Endodermal cell (in vitro differentiated cells): Measurements from ENCODE around the gene MAPK10. TPM values are rescaled to one million over a fixed set of nuclear protein-coding genes. Genes with fewer than 3 reads are reported as not detected.

Experiments used
- DNase-seq: peaks from one replicate; pipeline ENCODE4 v3.0.0-alpha.2; 2017
- H3K27ac ChIP-seq: 2 replicates; pipeline ENCODE4 v1.5.1; 2013; ENCODE audit warnings: mild to moderate bottlenecking, low read depth, low read length, moderate library complexity
- H3K27me3 ChIP-seq: 2 replicates; pipeline ENCODE4 v1.6.1; 2013; ENCODE audit warnings: mild to moderate bottlenecking, low read length, moderate library complexity; ENCODE audit not compliant: insufficient read depth, control insufficient read depth, poor library complexity, severe bottlenecking
- H3K36me3 ChIP-seq: 2 replicates; pipeline ENCODE4 v1.7.0; 2013; ENCODE audit warnings: mild to moderate bottlenecking, low read length, moderate library complexity; ENCODE audit not compliant: control insufficient read depth, insufficient read depth
- H3K4me1 ChIP-seq: one replicate; pipeline ENCODE4 v1.7.0; 2013; ENCODE audit warnings: low read length; ENCODE audit not compliant: control insufficient read depth, insufficient read depth
- H3K4me3 ChIP-seq: 2 replicates; pipeline ENCODE4 v1.5.1; 2013; ENCODE audit warnings: mild to moderate bottlenecking, low read length, moderate library complexity
- H3K9ac ChIP-seq: 2 replicates; pipeline ENCODE4 v1.6.1; 2013; ENCODE audit warnings: mild to moderate bottlenecking, low read length, moderate library complexity; ENCODE audit not compliant: poor library complexity, severe bottlenecking; ENCODE audit errors: extremely low read depth
- H3K9me3 ChIP-seq: 2 replicates; pipeline ENCODE4 v1.6.1; 2013; ENCODE audit warnings: mild to moderate bottlenecking, low read length, moderate library complexity; ENCODE audit not compliant: control insufficient read depth
- H3K27ac Mint-ChIP-seq: 2 replicates; pipeline ENCODE4 v1.8.0; 2020; ENCODE audit warnings: mixed read lengths
- H3K27me3 Mint-ChIP-seq: 2 replicates; pipeline ENCODE4 v1.8.0; 2021; ENCODE audit warnings: mild to moderate bottlenecking, mixed read lengths; ENCODE audit not compliant: insufficient read depth
- H3K36me3 Mint-ChIP-seq: 2 replicates; pipeline ENCODE4 v1.8.0; 2020; ENCODE audit warnings: low read depth, mixed read lengths
- H3K4me1 Mint-ChIP-seq: 2 replicates; pipeline ENCODE4 v1.8.0; 2020; ENCODE audit warnings: mixed read lengths
- H3K4me3 Mint-ChIP-seq: 2 replicates; pipeline ENCODE4 v1.8.0; 2020; ENCODE audit warnings: mild to moderate bottlenecking, moderate library complexity, mixed read lengths
- H3K9me3 Mint-ChIP-seq: 2 replicates; pipeline ENCODE4 v1.8.0; 2020; ENCODE audit warnings: mild to moderate bottlenecking, mixed read lengths
- WGBS, 2 experiments: methylation state at CpG; one replicate each; pipeline versions ENCODE4 v1.1.5 to v1.1.7; 2013; ENCODE audit warnings: missing lambda C conversion rate in 2 of 2, mixed read lengths in 1 of 2; ENCODE audit not compliant: insufficient coverage in 1 of 2, insufficient read length in 1 of 2; 5-methylcytosine and 5-hydroxymethylcytosine counted together
- total RNA-seq, 2 donors: library from RNA; stranded (reverse); fragmentation: NEBNext Ultra II Directional in 1 of 2; extraction: Animal tissue kit (Norgen Biotek cat#: 25700) in 1 of 2; gene quantifications; 2 replicates in 1 of 2; 3 replicates in 1 of 2; pipeline ENCODE4 v1.2.1, GENCODE V29; 2021
- TF ChIP-seq, protein P1 (sequence below): fragments of 200-600 bp; sonication (generic); conservative IDR thresholded peaks from 2 replicates; pipeline ENCODE4 v1.5.0; 2021; ENCODE audit warnings: antibody characterized with exemption, mild to moderate bottlenecking

The MAPK10 gene
- total RNA-seq, 2 donors from 2014 or later, result 45.1 to 70.2 TPM

DNA sequence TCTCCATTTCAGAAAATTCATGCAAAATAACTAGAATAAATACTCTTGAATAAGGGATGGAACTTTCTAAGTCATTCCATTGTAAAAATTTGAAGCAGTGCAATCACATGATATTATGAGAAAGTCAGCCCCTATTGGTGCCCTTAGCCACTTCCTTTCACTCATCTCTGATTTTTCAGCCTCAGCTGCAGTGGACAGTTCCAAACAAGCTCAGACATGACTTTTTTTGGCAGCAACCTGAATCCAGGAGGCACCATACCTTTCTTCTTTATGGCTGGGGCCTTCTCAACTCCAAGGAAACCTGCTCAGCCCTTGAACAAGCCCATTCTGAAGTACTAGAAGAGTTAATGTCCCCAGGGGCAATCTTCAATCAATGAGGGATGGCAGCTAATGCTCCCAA lies 40.5 kb downstream of the MAPK10 start:
- H3K36me3 Mint-ChIP-seq, result peaks cover 14% of the 10 kb centered on the region
- no peaks in the 10 kb centered on the region for H3K4me1 Mint-ChIP-seq
- Histone ChIP-seq H3K9me3 (no peaks in the 10 kb centered on the region), H3K27ac (no peak overlapping the region), H3K4me3 (no peak overlapping the region), H3K9ac (no peak overlapping the region), H3K36me3 (no peaks in the 10 kb centered on the region), H3K27me3 (no peaks in the 10 kb centered on the region), H3K4me1 (no peaks in the 10 kb centered on the region)
- H3K27ac Mint-ChIP-seq, result no peak overlapping the region
- DNase-seq, result no peak
- no peaks in the 10 kb centered on the region for H3K27me3 Mint-ChIP-seq
- H3K9me3 Mint-ChIP-seq, result no peaks in the 10 kb centered on the region
- TF ChIP-seq, protein P1, sequence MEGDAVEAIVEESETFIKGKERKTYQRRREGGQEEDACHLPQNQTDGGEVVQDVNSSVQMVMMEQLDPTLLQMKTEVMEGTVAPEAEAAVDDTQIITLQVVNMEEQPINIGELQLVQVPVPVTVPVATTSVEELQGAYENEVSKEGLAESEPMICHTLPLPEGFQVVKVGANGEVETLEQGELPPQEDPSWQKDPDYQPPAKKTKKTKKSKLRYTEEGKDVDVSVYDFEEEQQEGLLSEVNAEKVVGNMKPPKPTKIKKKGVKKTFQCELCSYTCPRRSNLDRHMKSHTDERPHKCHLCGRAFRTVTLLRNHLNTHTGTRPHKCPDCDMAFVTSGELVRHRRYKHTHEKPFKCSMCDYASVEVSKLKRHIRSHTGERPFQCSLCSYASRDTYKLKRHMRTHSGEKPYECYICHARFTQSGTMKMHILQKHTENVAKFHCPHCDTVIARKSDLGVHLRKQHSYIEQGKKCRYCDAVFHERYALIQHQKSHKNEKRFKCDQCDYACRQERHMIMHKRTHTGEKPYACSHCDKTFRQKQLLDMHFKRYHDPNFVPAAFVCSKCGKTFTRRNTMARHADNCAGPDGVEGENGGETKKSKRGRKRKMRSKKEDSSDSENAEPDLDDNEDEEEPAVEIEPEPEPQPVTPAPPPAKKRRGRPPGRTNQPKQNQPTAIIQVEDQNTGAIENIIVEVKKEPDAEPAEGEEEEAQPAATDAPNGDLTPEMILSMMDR, result no peak
- no peak overlapping the region for H3K4me3 Mint-ChIP-seq

DNA sequence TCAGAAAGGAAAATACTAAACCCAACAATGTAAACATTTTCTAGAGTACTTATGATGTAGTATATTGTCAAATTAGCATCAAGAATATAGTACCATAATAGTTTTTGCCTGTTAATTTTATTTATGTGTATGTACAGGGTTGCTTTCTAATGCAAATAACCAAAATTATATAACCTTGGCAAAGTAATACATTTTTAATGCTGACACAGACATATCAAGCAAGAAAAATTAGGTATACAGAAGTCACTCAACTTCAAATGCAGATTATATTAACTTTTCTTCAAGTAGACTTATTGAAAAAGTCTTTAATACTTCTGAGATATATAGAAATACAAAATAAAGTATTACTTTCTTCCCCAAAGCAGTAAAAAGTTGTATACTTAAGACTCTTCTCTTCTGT lies 44.3 kb downstream of the MAPK10 start:
- no peaks in the 10 kb centered on the region for H3K36me3 Mint-ChIP-seq
- no peak overlapping the region for H3K4me3 Mint-ChIP-seq
- Histone ChIP-seq H3K4me3 (no peak overlapping the region), H3K27ac (no peak overlapping the region), H3K27me3 (no peaks in the 10 kb centered on the region), H3K9ac (no peak overlapping the region), H3K4me1 (peaks cover 2% of the 10 kb centered on the region), H3K9me3 (no peaks in the 10 kb centered on the region), H3K36me3 (no peaks in the 10 kb centered on the region)
- no peaks in the 10 kb centered on the region for H3K9me3 Mint-ChIP-seq
- TF ChIP-seq, protein P1, result no peak
- no peak for DNase-seq
- H3K27me3 Mint-ChIP-seq, result no peaks in the 10 kb centered on the region
- H3K4me1 Mint-ChIP-seq, result peaks cover 2% of the 10 kb centered on the region
- no peak overlapping the region for H3K27ac Mint-ChIP-seq

DNA sequence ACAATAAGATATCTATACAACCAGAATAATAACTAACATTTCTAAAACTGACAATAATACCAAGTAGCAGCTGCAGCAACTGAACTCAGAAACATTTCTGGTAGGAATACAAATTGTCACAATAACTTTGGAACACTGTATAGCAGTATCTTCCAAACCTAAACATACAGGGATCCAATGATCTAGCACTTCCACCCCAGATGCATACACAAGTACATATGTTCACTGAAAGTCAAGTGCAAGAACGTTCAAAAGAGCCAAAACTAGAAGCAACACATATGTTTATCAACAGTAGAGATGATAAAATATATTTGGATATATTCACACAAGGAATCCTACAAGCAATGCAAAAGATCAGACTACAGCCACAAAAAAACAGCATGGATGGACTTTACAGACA lies 46.2 kb downstream of the MAPK10 start:
- peaks cover 13% of the 10 kb centered on the region for H3K4me1 ChIP-seq
- no peaks in the 10 kb centered on the region for H3K27me3 Mint-ChIP-seq
- H3K27ac ChIP-seq, result no peak overlapping the region
- peaks cover 16% of the 10 kb centered on the region for H3K4me1 Mint-ChIP-seq
- TF ChIP-seq, protein P1, result no peak
- H3K36me3 Mint-ChIP-seq, result no peaks in the 10 kb centered on the region
- no peaks in the 10 kb centered on the region for H3K36me3 ChIP-seq
- H3K27ac Mint-ChIP-seq, result no peak overlapping the region
- no peak overlapping the region for H3K9ac ChIP-seq
- no peak overlapping the region for H3K4me3 ChIP-seq
- H3K9me3 Mint-ChIP-seq, result no peaks in the 10 kb centered on the region
- H3K4me3 Mint-ChIP-seq, result no peak overlapping the region
- H3K27me3 ChIP-seq, result no peaks in the 10 kb centered on the region
- H3K9me3 ChIP-seq, result no peaks in the 10 kb centered on the region
- WGBS, 2 experiments, result 80% methylated on average over 1 of the region's 1 CpG; no CpG with 5 or more reads in 1 of the 2 experiments
- no peak for DNase-seq
